OCI-LY1 (cell line): ENCODE data around the gene R3HCC1L.

Experiments used
- H2AFZ ChIP-seq: fragments of 200-600 bp; sonication (generic), shearing (Covaris generic); 2 replicates; pipeline ENCODE4 v1.6.0; 2014; ENCODE audit warnings: antibody characterized with exemption, mild to moderate bottlenecking, low read length
- H3F3A ChIP-seq: fragments of 200-600 bp; sonication (generic), shearing (Covaris generic); 2 replicates; pipeline ENCODE4 v1.6.0; 2014; ENCODE audit warnings: mild to moderate bottlenecking, antibody characterized with exemption, low read length, moderate library complexity; ENCODE audit not compliant: insufficient read depth
- H3K27ac ChIP-seq: fragments of 200-600 bp; sonication (generic); 2 replicates; pipeline ENCODE4 v1.5.1; 2014; ENCODE audit warnings: low read length, mixed run types, mild to moderate bottlenecking, low read depth; ENCODE audit not compliant: poor library complexity, severe bottlenecking
- H3K27me3 ChIP-seq: fragments of 200-600 bp; sonication (generic); 2 replicates; pipeline ENCODE4 v1.6.0; 2014; ENCODE audit warnings: antibody characterized with exemption, mild to moderate bottlenecking, low read length, moderate library complexity; ENCODE audit not compliant: insufficient read depth
- H3K36me3 ChIP-seq: fragments of 200-600 bp; sonication (generic); 2 replicates; pipeline ENCODE4 v1.6.1; 2014; ENCODE audit warnings: mild to moderate bottlenecking, antibody characterized with exemption, low read length, moderate library complexity, mixed read lengths; ENCODE audit not compliant: insufficient read depth
- H3K4me1 ChIP-seq: fragments of 200-600 bp; sonication (generic); 2 replicates; pipeline ENCODE4 v1.5.1; 2014; ENCODE audit warnings: mild to moderate bottlenecking, low read length, moderate library complexity; ENCODE audit not compliant: insufficient read depth, severe bottlenecking
- H3K4me2 ChIP-seq: fragments of 200-600 bp; sonication (generic), shearing (Covaris generic); 2 replicates; pipeline ENCODE4 v1.6.1; 2014; ENCODE audit warnings: low read length
- H3K4me3 ChIP-seq: fragments of 200-600 bp; sonication (generic); 2 replicates; pipeline ENCODE4 v1.5.1; 2014; ENCODE audit warnings: low read length, low read depth, mild to moderate bottlenecking, mixed read lengths; ENCODE audit not compliant: poor library complexity, severe bottlenecking
- H3K79me2 ChIP-seq: fragments of 200-600 bp; shearing (Covaris generic); 2 replicates; pipeline ENCODE4 v1.6.1; 2016; ENCODE audit warnings: mixed run types, low read length, mixed read lengths; ENCODE audit not compliant: insufficient read depth
- H3K9ac ChIP-seq: fragments of 200-600 bp; sonication (generic), shearing (Covaris generic); 2 replicates; pipeline ENCODE4 v1.6.1; 2014; ENCODE audit warnings: mild to moderate bottlenecking, low read length, mixed read lengths
- H3K9me2 ChIP-seq: fragments of 200-600 bp; sonication (generic), shearing (Covaris generic); 2 replicates; pipeline ENCODE4 v1.6.1; 2014; ENCODE audit warnings: low read depth, mild to moderate bottlenecking, low read length, mixed read lengths
- H3K9me3 ChIP-seq: fragments of 200-600 bp; shearing (Covaris generic); 2 replicates; pipeline ENCODE4 v1.6.1; 2014; ENCODE audit warnings: low read length, mixed read lengths
- H4K20me1 ChIP-seq: fragments of 200-600 bp; sonication (generic), shearing (Covaris generic); 2 replicates; pipeline ENCODE4 v1.6.0; 2016; ENCODE audit warnings: mild to moderate bottlenecking, low read length; ENCODE audit not compliant: insufficient read depth
- EZH2 ChIP-seq: fragments of 200-600 bp; sonication (generic), shearing (Covaris generic); IDR thresholded peaks from 2 replicates; pipeline ENCODE4 v1.8.0; 2017; ENCODE audit warnings: borderline replicate concordance, mixed run types, mild to moderate bottlenecking, antibody characterized with exemption, low read length, moderate library complexity, mixed read lengths
- TF ChIP-seq, protein P1 (sequence below): fragments of 200-600 bp; sonication (generic), shearing (Covaris generic); IDR thresholded peaks from 2 replicates; pipeline ENCODE4 v1.5.1; 2017; ENCODE audit warnings: mild to moderate bottlenecking, antibody characterized with exemption, low read length, moderate library complexity, mixed read lengths

R3HCC1L gene

DNA sequence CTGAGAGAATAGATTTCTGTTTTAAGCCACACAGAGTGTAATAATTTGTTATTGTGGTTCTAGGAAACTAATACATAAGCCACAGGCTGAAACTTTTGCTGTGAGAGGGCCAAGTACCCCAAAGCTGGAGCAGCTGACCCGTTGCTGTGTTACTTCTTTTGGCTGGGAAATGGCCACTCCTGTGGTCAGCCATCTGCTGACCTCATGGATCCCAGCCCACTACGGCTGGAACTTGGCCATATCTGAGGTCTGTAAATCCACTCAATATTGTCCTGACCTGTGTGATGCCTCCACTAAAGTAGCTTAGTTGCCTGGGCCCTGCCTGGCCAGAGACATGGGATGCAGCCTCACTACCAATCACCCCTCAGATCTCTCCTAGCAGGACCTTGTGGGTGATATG lies 151.0 kb downstream of the R3HCC1L start:
- H4K20me1 ChIP-seq: no peaks in the 10 kb centered on the region
- H3K9me2 ChIP-seq: no peaks in the 10 kb centered on the region
- H3K9ac ChIP-seq: no peak overlapping the region
- no peak overlapping the region for H3K4me3 ChIP-seq
- no peak overlapping the region for H3K27ac ChIP-seq
- TF ChIP-seq, protein P1, sequence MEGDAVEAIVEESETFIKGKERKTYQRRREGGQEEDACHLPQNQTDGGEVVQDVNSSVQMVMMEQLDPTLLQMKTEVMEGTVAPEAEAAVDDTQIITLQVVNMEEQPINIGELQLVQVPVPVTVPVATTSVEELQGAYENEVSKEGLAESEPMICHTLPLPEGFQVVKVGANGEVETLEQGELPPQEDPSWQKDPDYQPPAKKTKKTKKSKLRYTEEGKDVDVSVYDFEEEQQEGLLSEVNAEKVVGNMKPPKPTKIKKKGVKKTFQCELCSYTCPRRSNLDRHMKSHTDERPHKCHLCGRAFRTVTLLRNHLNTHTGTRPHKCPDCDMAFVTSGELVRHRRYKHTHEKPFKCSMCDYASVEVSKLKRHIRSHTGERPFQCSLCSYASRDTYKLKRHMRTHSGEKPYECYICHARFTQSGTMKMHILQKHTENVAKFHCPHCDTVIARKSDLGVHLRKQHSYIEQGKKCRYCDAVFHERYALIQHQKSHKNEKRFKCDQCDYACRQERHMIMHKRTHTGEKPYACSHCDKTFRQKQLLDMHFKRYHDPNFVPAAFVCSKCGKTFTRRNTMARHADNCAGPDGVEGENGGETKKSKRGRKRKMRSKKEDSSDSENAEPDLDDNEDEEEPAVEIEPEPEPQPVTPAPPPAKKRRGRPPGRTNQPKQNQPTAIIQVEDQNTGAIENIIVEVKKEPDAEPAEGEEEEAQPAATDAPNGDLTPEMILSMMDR: no peak
- TF ChIP-seq EZH2: no peak
- H2AFZ ChIP-seq: no peak overlapping the region
- H3K27me3 ChIP-seq: no peaks in the 10 kb centered on the region
- no peaks in the 10 kb centered on the region for H3K36me3 ChIP-seq
- H3K79me2 ChIP-seq: no peaks in the 10 kb centered on the region
- H3F3A ChIP-seq: no peaks in the 10 kb centered on the region
- no peak overlapping the region for H3K4me2 ChIP-seq
- H3K9me3 ChIP-seq: no peaks in the 10 kb centered on the region
- H3K4me1 ChIP-seq: no peaks in the 10 kb centered on the region

DNA sequence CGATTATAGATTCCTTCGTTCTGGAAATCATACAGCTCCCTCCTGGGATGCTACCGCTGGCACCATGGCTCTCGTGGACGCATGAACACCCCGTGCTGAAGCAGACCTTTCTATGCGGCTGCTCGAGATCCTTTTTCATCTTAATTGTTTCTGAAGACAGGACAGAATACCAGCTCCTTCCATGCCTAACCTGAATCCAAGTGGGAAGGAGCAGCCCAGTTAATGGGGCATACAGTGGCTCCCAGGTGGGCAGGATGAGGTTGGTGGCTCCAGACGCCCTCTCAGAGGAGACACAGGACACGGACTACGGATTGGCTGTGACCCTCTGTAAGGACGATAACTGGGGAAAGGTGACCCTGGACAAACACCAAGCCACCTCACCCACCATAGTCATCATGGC lies 152.0 kb downstream of the R3HCC1L start:
- no peaks in the 10 kb centered on the region for H3F3A ChIP-seq
- no peak overlapping the region for H2AFZ ChIP-seq
- H3K9ac ChIP-seq: no peak overlapping the region
- no peak overlapping the region for H3K27ac ChIP-seq
- no peak overlapping the region for H3K4me2 ChIP-seq
- no peaks in the 10 kb centered on the region for H3K27me3 ChIP-seq
- no peak overlapping the region for H3K4me3 ChIP-seq
- TF ChIP-seq EZH2: no peak
- TF ChIP-seq, protein P1: no peak
- H3K36me3 ChIP-seq: no peaks in the 10 kb centered on the region
- no peaks in the 10 kb centered on the region for H3K9me2 ChIP-seq
- no peaks in the 10 kb centered on the region for H3K9me3 ChIP-seq
- no peaks in the 10 kb centered on the region for H3K4me1 ChIP-seq
- no peaks in the 10 kb centered on the region for H3K79me2 ChIP-seq
- no peaks in the 10 kb centered on the region for H4K20me1 ChIP-seq

DNA sequence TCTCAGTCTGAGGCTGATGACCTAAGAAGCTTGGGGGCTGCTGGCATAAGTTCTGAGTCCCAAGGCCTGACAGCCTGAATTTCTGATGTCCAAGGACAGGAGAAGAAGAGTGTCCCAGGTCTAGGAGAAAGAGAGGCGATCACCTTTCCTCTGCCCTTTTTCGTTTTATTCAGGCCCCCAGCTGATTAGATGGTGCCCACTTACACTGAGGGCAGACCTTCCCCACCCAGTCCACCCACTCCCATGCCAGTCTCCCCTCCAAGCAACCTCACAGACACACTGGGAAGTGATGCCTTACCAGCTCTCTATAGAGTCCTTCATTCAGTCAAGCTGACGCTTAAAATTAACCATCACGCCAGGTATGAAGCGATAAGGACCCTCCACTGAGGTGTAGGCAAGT lies 152.9 kb downstream of the R3HCC1L start:
- Histone ChIP-seq H3K9me3 (no peaks in the 10 kb centered on the region), H3K4me1 (no peaks in the 10 kb centered on the region), H3K27me3 (no peaks in the 10 kb centered on the region), H3K9ac (no peak overlapping the region), H2AFZ (no peak overlapping the region), H3K79me2 (no peaks in the 10 kb centered on the region), H3K4me2 (no peak overlapping the region), H3K36me3 (no peaks in the 10 kb centered on the region), H3K27ac (no peak overlapping the region), H3K4me3 (no peak overlapping the region), H3K9me2 (no peaks in the 10 kb centered on the region), H4K20me1 (no peaks in the 10 kb centered on the region), H3F3A (no peaks in the 10 kb centered on the region)
- TF ChIP-seq, protein P1: no peak
- TF ChIP-seq EZH2: no peak
